HG02588 (cell line): Measurements from ENCODE around the gene VTN.
A peak's percentile ranks its signal among the peaks of the same experiment; 100 is the strongest.

Experiments
- ATAC-seq: cut with Tn5 transposase; IDR thresholded peaks from one replicate; pipeline ENCODE4 v1.9.1; 2021; ENCODE audit warnings: mild to moderate bottlenecking, moderate library complexity; ENCODE audit not compliant: unreplicated experiment

The VTN gene, protein sequence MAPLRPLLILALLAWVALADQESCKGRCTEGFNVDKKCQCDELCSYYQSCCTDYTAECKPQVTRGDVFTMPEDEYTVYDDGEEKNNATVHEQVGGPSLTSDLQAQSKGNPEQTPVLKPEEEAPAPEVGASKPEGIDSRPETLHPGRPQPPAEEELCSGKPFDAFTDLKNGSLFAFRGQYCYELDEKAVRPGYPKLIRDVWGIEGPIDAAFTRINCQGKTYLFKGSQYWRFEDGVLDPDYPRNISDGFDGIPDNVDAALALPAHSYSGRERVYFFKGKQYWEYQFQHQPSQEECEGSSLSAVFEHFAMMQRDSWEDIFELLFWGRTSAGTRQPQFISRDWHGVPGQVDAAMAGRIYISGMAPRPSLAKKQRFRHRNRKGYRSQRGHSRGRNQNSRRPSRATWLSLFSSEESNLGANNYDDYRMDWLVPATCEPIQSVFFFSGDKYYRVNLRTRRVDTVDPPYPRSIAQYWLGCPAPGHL

DNA sequence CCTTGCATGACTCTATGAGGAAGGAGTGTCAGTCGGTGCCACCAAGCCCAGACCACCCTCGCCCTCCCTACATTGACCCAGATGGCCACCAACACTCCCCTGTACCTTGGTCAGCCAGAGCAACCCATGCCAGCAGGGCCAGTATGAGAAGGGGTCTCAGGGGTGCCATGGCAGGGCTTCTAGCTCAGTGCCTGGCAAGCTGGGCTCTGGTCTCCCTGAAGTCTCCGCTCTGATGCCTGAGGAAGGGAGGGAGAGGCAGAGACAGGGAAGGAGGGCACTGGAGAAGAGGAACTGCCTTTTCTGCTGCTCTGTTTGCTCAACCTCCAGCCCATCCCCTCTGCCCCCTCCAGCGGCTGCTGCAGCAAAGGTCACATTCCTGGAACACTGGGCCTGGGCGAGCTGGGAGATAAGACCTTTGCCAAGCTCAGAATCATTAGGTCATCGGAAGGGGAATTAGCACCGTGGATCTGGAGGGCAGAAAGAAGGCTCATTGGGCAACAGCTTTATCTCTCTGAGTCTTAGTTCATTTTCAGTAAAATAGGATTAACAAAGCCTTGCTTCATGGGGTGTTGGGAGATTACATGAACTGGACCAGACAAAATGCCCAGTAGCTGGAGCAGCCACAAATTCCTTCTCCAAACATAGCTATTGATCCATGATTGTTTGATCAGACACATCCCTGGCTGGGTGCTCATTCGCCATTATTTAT, at the start of gene VTN:
Gene VTN, minus strand, starts transcription at position 273 of the 709 bp plus-strand sequence. Its CDS starts 104 bp downstream, at position 169.
- ATAC-seq: no peak

DNA sequence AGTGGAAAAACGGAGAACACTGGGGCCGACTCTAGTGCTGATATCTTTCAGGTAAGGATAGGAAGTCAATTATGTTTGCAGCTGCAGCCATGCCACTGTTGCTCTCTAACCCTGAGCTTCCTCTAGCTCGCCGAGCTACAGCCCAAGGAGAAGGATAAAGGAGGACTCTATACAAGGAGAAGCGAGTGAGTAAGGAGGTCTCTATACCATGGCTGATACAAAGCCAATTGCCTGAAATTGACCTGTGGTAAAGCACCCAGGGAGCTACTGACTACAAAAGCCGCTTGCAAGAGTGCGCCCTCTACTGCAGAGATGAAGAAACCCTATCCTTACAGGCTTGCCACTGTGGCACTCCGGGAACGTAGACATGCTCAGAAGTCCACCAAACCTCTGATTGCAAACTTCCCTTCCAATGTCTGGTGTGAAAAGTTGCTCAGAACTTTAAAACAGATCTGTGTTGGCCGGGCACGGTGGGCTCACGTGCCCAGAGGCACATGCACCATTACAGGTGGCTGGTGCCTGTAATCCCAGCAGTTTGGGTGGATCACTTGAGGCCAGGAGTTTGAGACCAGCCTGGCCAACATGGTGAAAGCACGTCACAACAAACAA, 46.7 kb upstream of the VTN start:
- peak; percentile 47 for ATAC-seq

DNA sequence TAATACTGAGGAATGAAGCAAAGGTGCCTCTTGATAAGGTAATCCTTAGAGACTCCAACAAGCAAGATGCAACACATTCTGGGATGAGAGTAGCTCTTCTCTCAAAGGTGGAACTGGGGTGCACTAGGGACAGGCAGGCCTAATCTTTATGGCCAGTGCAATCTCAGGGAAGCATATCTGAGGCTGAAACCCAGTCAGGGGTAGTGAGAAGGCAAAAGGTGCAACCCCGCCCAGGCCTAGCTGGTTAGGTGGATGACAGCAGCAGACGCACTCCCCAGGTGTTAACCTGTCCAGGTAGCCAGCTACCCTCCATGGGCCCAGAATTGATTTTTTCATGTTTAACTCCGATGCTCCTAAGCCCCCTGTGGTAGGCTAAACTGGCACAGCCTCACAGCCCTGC, 45.8 kb upstream of the VTN start:
- no peak for ATAC-seq

DNA sequence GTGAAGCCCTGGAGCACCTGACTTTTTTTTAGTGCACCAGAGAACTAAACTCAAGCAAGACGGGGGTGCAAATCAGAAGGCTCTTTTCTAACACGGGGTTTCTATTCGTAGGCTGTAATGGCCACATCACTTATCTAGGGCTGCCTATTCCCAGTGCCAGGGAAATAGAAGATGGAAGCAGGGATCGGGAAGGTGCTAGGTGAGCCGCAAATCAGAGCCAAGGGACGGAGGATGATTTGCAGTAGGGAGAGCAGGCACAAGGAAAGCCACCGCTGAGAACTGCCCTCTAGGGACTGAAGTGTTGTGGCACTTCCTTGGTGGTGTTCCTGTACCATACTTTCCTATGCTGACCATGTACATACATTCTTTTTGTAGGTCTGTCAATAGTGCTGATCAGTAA, 43.7 kb upstream of the VTN start:
- ATAC-seq: no peak

DNA sequence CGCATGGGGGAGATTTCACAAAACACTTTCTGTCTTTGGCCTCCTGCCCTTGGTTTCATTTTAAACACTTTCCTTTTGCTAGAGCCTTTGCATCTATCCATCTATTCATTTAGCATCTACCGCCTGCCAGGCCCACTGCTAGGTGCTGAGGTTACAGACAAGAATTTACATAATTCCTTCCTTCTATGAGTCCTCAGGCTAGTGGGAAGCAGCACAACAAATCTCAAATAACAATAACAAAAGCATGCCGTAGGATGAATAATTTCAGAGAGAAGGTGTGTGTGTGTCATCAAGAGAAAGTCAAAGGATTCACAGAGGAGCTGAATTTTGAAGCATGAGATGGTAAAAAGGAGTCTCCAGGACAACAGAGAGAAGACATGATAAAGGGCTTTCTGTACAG, 42.0 kb upstream of the VTN start:
- no peak for ATAC-seq

DNA sequence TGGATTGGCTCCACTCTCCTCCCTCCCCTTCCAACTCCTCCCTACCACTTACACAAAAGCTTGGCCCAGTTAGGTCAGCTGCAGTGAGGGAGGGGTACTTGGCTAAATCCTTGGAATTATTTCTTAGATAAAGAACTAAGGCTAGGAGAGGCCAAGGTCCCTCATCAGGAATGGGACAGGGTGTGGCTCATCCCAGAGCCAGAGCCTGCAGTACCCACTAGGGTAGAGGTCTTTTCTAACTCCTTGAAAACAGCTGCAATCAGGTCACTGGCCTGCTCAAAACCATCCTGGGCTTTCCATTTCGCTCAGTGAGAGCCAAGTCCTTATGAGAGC, 37.8 kb upstream of the VTN start:
- no peak for ATAC-seq

DNA sequence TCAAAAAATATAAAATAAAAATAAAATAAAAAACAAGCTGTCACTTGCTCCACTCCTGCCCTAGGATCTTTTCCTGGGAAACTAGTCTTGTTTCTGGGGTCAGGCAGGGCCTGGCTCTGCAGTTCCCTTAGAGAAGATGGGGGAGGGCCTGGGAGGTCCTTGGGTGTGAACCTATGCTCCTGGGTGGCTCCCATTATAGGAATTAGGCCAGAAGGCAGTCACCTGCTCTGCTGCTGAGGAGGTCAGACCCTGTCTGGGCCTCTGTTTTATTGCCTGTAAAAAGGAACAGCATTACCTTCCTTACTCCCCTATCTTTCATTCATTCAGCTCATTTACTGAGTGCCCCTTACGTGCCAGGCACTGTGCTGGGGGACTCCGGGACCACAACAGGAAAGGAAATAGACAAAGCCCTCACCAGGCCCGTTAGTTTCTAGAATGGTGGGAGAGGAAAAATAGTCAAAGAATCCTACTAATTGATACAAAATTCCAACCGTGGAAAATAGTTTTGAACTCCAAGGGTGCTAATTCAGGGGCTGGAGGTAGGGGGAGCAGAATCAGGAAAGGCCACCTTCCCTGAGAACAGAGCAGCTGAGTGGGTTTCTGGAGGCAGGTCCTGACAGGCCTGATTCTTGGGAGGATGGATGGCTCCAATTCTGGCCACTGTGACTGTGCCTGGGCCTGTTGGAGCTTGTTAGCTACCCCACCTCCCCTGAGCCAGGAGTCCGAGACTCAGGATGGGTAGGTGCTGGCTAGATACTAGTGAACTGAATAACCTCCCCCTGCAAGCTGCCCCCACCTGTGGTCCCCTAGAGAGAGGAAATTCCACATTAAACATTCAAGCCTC, 37.2 kb upstream of the VTN start:
- ATAC-seq: no peak

DNA sequence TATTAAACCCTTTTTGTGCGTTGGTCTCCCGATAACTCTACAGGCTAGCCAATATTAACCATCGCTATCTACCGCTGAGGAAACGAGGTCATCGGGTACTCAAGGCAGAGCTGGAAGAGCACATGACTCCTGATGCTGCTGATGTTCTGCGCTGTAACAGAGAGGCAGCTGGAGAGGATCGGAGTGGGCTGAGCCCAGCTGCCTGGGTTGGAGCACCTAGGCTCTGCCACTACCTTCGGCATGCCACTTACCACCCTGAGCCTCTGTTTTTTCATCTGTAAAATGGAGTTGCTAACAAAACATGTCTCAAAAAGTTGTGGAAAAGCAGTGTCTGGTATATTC, 36.3 kb upstream of the VTN start:
- ATAC-seq: no peak

DNA sequence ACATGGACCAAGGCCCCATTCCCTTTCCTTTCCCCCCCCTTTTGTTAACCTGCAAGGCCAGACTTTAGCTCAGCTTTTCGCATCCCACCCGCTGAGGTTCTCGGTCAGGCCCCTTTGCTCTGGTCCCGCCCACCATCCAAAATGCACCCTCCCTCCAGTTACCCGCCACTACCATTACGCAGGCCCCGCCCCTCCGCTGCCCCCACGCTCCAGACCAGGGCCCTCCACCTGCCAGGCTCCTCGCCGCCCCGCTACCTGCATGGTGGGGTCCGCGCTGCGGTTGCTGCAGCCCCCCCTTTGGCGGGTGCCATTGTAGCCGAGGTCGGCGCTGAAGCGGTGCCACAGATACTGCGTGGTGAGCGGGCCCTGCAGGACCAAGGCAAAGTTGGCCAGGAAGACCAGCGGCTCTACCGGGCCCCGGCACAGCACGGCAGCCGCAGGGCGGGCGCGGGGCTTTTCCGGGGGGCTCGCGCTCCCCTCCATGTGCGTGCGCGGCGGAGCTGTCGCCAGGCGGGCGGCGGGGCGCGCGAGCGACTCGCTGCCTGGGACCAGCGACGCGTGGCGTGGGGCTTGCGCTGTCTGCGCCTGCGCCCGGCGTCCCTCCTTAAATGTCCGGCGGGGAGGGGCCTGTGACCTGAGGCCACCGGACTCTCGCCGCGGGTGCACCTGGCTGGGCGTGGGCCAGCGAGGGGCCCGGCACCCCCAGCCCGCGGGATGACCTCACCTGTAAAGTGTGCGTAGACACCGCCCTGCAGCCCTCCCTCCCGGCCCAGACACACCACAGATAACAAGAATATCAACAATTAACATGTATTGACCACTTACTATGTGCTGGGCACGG, 35.7 kb upstream of the VTN start, which contains the start of gene SLC46A1:
Gene SLC46A1, minus strand, starts transcription at position 581 of the 841 bp plus-strand sequence. Its CDS starts 98 bp downstream, at position 483.
- ATAC-seq: peak; percentile 70

DNA sequence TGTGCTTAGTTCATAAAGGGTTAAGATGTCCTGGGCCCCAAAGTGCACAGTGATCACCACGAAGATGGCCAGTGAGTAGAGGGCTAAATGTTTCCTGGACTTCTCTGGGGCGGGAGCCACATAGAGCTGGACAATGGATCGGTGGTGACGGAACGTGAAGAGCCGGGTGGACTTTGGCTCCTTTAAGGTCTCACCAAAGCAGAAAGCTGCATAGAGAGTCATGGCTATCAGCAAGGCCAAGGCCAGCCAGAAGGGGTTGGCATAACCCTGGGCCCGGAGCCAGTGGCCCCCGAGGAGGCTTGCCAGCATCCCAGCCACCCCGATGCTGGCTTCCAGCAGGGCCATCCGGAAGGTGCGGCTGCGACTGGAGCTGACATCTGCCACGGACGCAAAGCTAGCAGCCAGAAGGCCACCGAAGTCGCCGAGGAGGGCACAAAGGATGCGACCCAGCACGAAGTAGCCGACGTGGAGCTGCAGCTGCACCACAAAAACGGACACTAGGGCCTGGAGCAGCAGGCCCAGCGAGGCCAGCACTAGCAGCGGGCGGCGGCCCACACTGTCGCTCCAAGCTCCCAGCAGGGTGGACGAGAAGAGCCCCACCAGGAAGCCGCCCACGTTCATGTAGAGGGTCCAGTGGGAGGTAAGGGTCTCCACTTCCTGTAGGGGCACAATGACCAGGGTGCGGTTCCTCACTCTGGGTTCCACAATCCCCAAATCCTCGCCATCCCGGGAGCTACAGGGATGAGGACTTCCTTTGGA, 34.9 kb upstream of the VTN start:
- no peak for ATAC-seq

DNA sequence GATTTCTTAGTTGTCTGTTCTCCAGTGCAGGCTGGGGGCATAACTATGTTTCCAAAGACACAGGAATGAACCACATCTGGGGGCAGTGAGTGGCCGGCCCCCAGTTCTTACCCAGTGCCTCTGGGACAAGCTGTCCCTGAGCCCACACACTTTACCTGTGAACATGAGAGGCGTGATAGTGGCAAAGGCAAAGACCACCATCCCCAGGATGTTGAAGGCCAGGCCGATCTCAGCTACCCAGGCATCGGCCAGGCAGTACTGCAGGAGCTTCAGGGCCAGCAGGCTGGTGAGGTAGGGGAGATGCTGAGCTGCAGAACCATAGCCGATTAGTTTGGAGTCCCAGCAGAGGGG, 34.3 kb upstream of the VTN start:
- no peak for ATAC-seq

DNA sequence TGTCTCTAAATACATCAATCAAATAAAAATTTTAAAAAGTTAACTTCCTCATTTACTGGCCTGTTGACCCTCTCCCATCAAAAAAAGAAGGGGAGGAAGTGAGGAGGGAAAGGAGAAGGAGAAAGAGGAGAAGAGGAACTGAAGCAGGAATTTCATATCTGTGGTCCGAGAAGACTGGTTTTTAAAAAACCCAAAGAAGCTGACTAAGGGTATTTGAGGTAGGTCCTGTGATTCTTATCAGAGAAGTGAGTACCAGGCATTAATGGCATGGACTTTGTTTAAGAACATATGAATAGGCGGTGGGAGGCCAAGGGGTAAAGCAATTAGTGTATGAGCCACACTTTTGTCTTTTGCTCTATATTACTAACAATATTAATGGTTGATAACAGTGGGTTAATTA, 33.9 kb upstream of the VTN start:
- ATAC-seq: no peak

DNA sequence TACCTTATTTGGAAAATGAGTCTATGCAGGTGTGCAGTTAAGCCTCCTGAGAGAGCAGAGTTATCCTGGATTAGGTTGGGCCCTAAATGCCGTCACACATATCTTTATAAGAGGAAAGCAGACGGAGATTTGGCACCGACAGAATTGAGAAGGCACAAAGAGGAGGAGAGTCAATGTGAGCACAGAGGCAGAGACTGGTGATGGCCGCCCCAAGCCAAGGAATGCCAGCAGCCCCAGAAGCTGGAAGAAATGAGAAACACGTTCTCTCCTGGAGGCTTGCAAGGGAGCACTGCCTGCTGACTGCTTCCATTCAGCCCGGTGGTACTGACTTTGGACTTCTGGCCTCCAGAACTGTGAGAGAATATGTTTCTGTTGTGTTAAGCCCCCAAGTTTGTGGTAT, 32.7 kb upstream of the VTN start:
- no peak for ATAC-seq

DNA sequence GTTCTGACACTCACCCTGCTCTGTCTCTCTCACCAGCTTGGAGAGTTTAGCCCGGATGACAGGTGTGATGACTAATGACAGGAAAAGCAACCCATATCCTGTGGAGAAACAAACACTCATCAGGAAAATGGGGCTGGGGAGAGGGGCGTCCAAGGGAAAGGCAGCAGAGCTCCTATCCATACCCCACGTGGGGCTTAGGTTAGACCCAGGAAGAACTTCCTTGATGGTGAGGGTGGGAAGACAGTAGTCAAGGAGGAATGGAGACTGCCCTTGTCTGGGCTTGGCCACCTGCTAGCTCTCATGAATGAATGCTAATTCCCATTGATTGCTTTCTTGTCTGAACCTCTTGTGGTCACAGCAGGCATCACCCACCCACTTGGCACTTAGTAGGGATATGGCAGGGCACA, 32.1 kb upstream of the VTN start:
- ATAC-seq: no peak

DNA sequence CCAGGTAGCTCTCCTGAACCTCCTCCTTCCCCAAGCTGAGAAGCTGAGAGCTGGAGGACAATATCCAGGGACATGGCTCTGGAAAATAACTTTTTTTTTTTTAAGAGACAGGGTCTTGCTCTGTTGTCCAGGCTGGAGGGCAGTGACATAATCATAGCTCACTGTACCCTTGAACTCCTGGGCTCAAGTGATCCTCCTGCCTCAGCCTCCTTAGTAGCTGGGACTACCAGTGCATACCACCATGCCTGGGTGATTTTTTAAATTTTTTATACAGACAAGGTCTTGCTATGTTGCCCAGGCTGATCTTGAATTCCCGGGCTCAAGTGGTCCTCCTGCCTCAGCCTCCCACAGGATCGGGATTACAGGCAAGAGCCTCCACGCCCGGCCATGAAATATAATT, 29.7 kb upstream of the VTN start:
- ATAC-seq: no peak

DNA sequence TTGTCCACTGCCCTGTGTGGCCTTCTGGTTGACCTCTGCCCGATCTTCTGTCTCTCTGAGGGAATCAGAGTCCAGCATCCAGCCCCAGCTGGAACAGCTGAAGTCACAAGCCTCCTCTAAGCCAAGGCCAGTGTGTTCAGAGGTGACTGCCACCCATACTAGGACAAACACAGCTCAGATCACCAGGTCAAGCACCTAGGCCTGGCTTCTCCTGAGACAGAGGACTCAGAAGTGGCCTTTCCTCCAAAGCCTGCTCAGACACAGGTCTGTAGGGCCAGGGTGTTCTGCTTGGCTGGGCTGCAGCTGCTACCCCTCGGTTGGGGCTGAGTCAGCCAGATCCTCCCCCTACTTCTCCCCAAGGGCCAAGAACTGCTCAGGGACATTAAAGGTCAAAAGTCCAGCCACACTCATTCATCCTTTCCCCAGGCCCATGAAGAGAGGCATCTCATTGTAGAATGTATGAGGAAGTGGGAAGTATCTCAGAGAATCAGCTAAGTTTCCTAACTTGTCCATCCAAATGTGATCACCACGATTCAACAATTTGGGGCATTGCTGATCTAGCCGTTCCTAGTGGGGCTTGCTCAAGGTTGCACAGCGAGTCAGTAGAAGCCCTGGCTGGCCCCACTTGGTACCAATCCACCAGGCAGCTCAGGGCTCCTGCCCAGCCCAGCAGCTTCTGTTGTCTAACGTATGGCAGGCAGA, 28.3 kb upstream of the VTN start:
- ATAC-seq: no peak

DNA sequence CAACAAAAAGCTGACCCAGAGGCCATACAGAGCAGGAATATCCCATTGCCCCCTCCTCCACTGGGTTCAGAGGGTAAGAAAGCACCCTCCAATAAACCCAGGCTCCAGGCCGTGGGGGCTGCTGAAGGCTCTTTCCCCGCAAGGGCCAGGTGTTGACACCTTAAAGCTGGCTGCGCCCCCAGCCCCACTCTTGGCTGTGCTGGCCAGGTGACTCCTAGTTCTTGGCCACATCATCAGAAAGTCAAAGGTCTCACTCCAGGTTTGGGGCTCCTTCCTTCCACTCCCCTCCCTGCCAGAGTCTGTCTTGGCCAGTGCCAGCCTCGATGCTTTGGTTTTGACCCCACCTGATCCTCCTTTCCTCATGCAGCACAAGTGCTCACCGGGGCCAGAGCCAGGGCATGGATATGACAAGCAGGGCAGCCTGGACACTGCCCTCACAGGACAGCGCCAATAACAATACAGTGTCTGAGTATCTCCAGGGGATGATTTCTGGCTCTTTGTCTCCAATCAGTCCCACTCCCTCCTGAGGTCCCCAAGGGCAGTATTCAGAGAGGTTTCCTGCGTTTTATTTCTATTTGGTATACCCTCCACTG, 27.7 kb upstream of the VTN start:
- ATAC-seq: no peak

DNA sequence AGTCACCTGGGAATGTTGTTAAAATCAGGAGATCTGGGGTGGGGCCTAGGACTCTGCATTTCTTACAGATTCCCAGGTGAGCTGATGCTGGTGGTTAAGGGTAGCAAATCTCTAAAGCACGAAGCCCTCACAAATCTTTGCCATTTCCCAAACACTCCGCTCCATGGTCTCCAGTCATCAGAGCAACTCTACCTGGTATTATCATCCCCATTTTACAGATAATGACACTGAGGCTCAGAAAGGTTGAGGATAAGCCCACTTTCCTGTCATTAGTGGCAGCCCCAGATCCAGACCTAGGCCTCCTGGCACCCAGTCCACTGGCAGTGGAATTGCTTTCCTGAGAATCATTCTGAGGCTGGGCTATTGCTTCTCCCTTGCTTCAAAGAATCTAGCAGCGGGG, 27.2 kb upstream of the VTN start:
- ATAC-seq: no peak
